GM12873 (cell line): ENCODE data around the gene WDR4.

Experiments
- TF ChIP-seq, protein P1 (sequence below): IDR thresholded peaks from 2 replicates; pipeline ENCODE4 v1.5.1; 2012; ENCODE audit warnings: low read depth, mild to moderate bottlenecking, moderate library complexity, low read length, control low read depth; ENCODE audit not compliant: insufficient read depth; ENCODE audit errors: missing control alignments

WDR4 gene

DNA sequence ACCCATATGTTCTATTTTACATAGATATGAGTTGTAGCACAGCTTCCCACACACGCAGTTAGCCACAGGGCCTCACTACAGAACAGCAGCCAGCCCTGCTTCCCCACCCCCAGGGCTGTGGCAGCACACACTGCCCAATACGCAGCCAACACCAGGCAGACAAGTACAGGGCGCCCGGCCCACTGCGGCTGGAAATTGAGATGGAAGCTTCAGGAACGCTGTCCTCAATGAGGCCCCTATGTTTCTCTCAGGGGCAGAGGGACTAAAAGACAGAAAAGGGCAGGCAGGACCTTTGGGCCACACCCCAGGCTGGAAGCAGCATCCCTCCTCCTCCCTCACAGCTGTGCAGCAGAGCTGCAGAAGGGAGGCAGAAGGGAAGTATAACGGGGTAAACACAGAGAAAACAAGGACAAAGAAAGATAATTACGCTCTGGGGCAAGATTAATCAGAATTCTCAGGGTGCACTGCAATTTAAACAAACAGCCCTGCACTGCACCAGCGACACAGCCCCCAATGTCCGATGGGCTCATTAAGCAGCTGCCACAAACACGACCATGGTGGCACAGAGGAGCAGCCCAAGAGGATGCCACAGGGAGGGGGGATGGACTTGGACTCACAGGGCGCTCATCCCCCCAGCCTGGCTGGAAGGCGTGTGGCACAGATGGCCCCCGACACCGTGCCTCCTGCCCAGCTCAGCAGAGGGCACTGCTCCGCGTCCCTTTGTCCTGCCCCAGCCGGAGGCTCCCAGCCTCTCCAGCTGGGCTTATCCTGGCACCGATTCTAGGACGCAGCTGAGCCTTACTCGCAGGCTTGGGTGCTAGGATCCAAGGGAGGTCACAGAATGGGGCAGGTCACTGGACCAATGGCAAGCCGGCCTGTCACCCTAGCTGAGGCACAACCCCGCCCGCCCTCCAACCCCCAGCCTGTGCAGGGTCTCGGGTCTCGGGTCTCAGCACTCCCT, 14.2 kb downstream of the WDR4 start:
- TF ChIP-seq, protein P1, sequence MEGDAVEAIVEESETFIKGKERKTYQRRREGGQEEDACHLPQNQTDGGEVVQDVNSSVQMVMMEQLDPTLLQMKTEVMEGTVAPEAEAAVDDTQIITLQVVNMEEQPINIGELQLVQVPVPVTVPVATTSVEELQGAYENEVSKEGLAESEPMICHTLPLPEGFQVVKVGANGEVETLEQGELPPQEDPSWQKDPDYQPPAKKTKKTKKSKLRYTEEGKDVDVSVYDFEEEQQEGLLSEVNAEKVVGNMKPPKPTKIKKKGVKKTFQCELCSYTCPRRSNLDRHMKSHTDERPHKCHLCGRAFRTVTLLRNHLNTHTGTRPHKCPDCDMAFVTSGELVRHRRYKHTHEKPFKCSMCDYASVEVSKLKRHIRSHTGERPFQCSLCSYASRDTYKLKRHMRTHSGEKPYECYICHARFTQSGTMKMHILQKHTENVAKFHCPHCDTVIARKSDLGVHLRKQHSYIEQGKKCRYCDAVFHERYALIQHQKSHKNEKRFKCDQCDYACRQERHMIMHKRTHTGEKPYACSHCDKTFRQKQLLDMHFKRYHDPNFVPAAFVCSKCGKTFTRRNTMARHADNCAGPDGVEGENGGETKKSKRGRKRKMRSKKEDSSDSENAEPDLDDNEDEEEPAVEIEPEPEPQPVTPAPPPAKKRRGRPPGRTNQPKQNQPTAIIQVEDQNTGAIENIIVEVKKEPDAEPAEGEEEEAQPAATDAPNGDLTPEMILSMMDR = no peak

DNA sequence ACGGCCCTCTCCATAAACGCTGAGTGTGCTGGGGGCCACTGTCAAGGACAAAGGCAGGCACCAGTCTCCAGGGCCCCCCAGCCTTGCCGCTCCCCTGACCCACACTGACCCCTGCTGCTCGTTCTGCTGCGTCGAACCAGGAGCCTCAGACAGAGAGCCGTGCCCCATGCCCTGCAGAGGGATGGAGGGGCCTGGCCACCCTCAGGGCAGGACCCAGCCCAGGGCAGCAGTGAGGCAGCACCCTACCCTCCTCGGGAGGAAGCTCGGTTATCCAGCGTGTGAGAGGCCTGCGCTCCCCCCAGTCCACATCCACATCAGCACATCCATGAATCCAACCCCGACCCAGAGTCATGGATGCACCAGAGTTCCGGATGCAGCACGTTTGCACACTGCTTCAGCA, 15.1 kb downstream of the WDR4 start:
- TF ChIP-seq, protein P1 = no peak

DNA sequence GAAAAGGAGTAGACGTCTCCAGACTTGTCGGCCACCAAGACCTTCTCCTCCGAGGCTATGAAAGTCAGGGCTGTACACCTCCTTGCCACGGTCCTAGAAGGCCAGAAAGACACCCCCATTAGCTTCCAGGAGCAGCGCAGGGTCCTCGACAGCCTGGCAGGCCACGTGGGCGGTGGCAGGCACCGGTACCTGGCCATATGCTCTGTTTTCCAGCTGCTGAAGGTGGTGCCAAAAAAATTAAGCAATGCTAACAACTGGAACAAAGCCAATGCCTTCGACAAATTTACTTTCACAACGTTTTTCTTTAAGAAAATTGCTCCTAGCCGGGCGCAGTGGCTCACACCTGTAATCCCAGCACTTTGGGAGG, 15.9 kb downstream of the WDR4 start:
- TF ChIP-seq, protein P1 = no peak

DNA sequence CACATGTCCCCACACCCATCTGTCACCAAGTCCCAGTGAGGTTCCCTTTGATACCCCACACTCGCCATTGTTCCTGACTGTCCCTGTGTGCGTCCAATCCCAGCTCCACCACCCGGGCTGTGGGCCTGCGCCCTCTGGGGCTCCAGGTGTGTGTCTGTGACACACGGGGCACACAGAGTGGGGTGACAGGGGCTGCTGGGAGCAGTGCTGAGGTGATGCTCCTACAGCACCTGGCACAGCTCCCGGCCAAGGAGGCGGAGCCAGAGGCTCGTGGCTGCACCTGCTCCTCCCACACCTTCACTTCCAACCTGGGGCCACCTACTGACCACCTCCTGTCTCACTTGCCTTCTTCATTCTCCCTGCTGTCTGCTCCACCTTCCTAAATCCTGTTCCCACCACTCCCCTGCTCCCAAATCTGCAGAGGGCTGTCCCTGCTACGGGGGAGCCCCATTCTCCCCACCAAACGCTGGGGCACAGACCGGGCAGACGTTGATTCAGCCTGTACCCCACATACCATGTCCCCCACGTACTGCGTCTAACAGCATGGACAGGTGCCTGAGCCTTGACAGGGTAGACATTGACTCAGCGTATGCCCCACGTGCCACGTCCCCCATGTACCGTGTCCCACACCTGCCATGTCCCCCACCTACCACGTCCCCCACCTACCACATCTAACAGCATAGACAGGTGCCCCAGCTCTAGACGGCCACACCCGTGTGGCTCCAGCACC, 16.4 kb downstream of the WDR4 start:
- TF ChIP-seq, protein P1 = no peak

DNA sequence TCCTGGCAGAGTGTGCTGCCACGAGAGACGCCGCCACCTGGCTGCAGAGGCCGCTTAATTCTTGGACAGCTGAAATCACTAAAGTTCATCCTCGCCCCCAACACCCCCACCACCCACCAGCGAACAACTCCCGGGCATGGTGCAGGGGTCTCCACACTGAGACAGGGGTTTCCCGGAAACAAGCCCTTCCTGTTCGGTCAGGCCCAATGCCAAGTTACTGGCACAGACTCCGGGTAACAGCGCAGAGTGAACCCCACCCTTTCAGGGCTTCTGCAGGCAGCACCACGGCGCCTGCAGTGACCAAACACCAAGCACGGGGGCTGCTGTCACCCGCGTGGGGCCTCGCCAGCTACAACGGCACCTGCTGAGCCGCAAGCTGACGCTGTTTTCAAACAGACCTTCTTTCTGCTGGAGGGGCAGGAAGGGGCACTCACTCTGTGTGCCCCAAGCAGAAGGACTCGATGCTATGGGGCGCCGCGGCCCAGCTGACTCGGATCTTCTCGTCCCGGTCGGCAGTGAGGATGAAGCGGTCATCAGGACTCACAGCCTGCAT, 17.4 kb downstream of the WDR4 start:
- TF ChIP-seq, protein P1 = no peak

DNA sequence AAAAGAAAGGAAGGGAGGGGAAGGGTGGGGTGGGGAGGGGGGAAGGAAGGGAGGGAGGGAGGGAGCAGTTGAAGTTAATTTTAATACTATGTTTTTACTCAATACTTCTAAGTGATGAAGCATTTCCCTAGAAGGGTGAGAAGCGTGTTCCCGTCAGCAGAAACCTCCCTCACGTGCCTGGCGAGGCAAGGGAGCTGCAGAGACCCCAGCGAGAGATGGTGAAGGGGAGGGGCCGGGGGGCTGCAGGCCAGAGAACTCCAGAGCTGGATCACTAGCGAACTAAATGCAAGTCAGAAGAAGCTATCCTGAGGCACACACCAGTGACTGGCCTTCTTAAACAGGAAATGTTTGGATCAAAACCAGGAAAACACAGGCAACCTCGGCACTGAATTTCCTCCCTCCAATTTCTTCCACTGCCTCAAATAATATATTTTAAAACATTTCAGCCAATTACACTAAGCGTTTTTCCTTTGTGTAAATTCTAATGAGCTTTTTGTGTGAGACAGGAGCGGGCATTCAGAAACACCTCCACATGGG, 18.0 kb downstream of the WDR4 start:
- TF ChIP-seq, protein P1 = no peak

DNA sequence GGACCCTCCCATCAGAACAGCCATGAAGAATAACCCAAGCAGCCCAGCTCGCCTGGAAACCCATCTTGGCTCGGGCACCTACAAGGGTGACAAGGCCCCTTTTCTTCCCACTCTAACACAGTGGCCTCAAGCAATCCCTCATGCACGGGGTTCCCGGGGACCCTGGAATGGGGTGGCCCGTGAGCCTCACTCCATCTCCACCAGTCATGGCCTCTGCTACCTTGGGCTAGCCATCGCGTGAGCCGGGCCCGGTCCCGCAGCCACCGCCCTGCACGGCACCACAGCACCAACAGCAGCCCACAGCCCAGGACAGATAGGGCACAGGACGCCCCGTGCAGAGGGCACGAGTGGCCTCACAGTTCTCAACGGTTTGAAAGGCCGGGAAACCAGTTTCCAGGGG, 19.0 kb downstream of the WDR4 start:
- TF ChIP-seq, protein P1 = no peak
